SK-N-SH (cell line): Measurements from ENCODE around the gene LRRC37B. TPM values are rescaled to one million over a fixed set of nuclear protein-coding genes. Genes with fewer than 3 reads are reported as not detected.

Source experiments
- CTCF ChIA-PET: fragments of 300-600, 350-600 bp; formaldehyde crosslinking; extraction: SDS; loops from one replicate; lab custom pipeline; 2021; lab: Yijun Ruan, JAX
- POLR2A ChIA-PET: fragments of 350-600 bp; sonication (Branson Sonifier 250); formaldehyde crosslinking; extraction: SDS; loops from one replicate; lab custom pipeline; 2020; ENCODE audit warnings: antibody characterized with exemption, inconsistent platforms; lab: Yijun Ruan, JAX
- DNase-seq: peaks from one replicate; pipeline ENCODE4 v3.0.0; 2012
- H2AFZ ChIP-seq: fragments of 200-600 bp; sonication (generic); 2 replicates; pipeline ENCODE4 v1.8.1; 2016; ENCODE audit warnings: antibody characterized with exemption, mild to moderate bottlenecking, low read depth
- H3F3A ChIP-seq: fragments of 200-600 bp; sonication (generic); replicated peaks from 2 replicates; pipeline ENCODE3; 2016; ENCODE audit warnings: antibody characterized with exemption, mild to moderate bottlenecking; ENCODE audit not compliant: insufficient read depth
- H3K27ac ChIP-seq, 2 experiments: fragments of 200-500 bp in 1 of 2; fragments of 200-600 bp in 1 of 2; sonication (Bioruptor generic) in 1 of 2; sonication (generic), shearing (Covaris generic) in 1 of 2; 2 replicates each; pipeline versions ENCODE4 v1.5.1 to v1.6.1; 2014 to 2016; ENCODE audit warnings: low read depth in 2 of 2, inconsistent platforms in 1 of 2, low read length in 1 of 2, mild to moderate bottlenecking in 1 of 2, mixed read lengths in 1 of 2
- H3K27me3 ChIP-seq: fragments of 200-600 bp; sonication (generic), shearing (Covaris generic); 2 replicates; pipeline ENCODE4 v1.6.1; 2016; ENCODE audit warnings: mixed run types; ENCODE audit not compliant: insufficient read depth
- H3K36me3 ChIP-seq, 2 experiments: fragments of 200-500 bp in 1 of 2; fragments of 200-600 bp in 1 of 2; sonication (Bioruptor generic) in 1 of 2; sonication (generic) in 1 of 2; replicated peaks in 1 of 2; 2 replicates each; pipeline versions ENCODE3 to v1.5.1; 2014 to 2016; ENCODE audit warnings: low read length in 1 of 2, mild to moderate bottlenecking in 1 of 2; ENCODE audit not compliant: insufficient read depth in 2 of 2, control insufficient read depth in 1 of 2
- H3K4me1 ChIP-seq, 2 experiments: fragments of 200-500 bp in 1 of 2; fragments of 200-600 bp in 1 of 2; sonication (Bioruptor generic) in 1 of 2; sonication (generic), shearing (Covaris generic) in 1 of 2; 2 replicates each; pipeline versions ENCODE4 v1.5.1 to v1.6.1; 2014 to 2016; ENCODE audit warnings: low read depth in 1 of 2, low read length in 1 of 2, mixed run types in 1 of 2; ENCODE audit not compliant: insufficient read depth in 2 of 2, control insufficient read depth in 1 of 2
- H3K4me2 ChIP-seq: fragments of 200-600 bp; sonication (generic), shearing (Covaris generic); 2 replicates; pipeline ENCODE4 v1.6.1; 2017; ENCODE audit warnings: mixed run types
- H3K4me3 ChIP-seq, 2 experiments: fragments of 200-500 bp in 1 of 2; fragments of 200-600 bp in 1 of 2; sonication (Bioruptor generic) in 1 of 2; sonication (generic), shearing (Covaris generic) in 1 of 2; 2 replicates each; pipeline versions ENCODE4 v1.5.1 to v1.8.1; 2014 to 2016; ENCODE audit warnings: low read depth in 2 of 2, inconsistent platforms in 1 of 2, low read length in 1 of 2, mild to moderate bottlenecking in 1 of 2, mixed read lengths in 1 of 2, moderate library complexity in 1 of 2
- H3K79me2 ChIP-seq: fragments of 200-600 bp; sonication (generic); 2 replicates; pipeline ENCODE4 v1.8.1; 2017; ENCODE audit warnings: mild to moderate bottlenecking; ENCODE audit not compliant: insufficient read depth
- H3K9ac ChIP-seq: fragments of 200-600 bp; sonication (generic); 2 replicates; pipeline ENCODE4 v1.6.1; 2017; ENCODE audit warnings: mixed run types
- H3K9me2 ChIP-seq: fragments of 200-600 bp; sonication (generic); 2 replicates; pipeline ENCODE4 v1.6.1; 2017; ENCODE audit warnings: mixed run types
- H3K9me3 ChIP-seq: fragments of 200-600 bp; sonication (generic); 2 replicates; pipeline ENCODE4 v1.6.1; 2017; ENCODE audit warnings: mixed run types, mild to moderate bottlenecking, moderate library complexity
- H4K20me1 ChIP-seq: fragments of 200-600 bp; sonication (generic); 2 replicates; pipeline ENCODE4 v1.6.1; 2017; ENCODE audit warnings: mild to moderate bottlenecking, mixed run types; ENCODE audit not compliant: insufficient read depth
- ELF1 ChIP-seq: IDR thresholded peaks from 2 replicates; pipeline ENCODE4 v1.4.0; 2012
- FOSL2 ChIP-seq: IDR thresholded peaks from 2 replicates; pipeline ENCODE4 v1.4.0; 2012; ENCODE audit warnings: low read depth, mild to moderate bottlenecking, moderate library complexity, borderline replicate concordance
- FOXJ3 ChIP-seq: sonication (generic); formaldehyde crosslinking; IDR thresholded peaks from 2 replicates; pipeline ENCODE4 v1.5.1; 2020; ENCODE audit warnings: mild to moderate bottlenecking, missing genetic modification reagents
- GATA2 ChIP-seq: sonication (generic); formaldehyde crosslinking; IDR thresholded peaks from 2 replicates; pipeline ENCODE4 v1.5.0; 2020; ENCODE audit warnings: mild to moderate bottlenecking, missing genetic modification reagents
- MEF2A ChIP-seq: IDR thresholded peaks from 2 replicates; pipeline ENCODE4 v1.4.0; 2012; ENCODE audit warnings: low read depth, borderline replicate concordance
- MXI1 ChIP-seq: IDR thresholded peaks from 2 replicates; pipeline ENCODE4 v1.6.1; 2012; ENCODE audit warnings: mild to moderate bottlenecking, low read depth, low read length, improper control_type of control experiment
- NFIC ChIP-seq: IDR thresholded peaks from 2 replicates; pipeline ENCODE4 v1.4.0; 2012; ENCODE audit warnings: borderline replicate concordance
- RAD21 ChIP-seq: IDR thresholded peaks from 2 replicates; pipeline ENCODE4 v1.6.1; 2012; ENCODE audit warnings: mild to moderate bottlenecking, low read length
- RCOR1 ChIP-seq: fragments of 150-350 bp; IDR thresholded peaks from 2 replicates; pipeline ENCODE4 v1.6.1; 2017; ENCODE audit warnings: antibody characterized with exemption, low read length
- REST ChIP-seq: IDR thresholded peaks from 2 replicates; pipeline ENCODE4 v1.6.1; 2012; ENCODE audit warnings: mild to moderate bottlenecking, low read depth, low read length, moderate library complexity
- SIN3A ChIP-seq: IDR thresholded peaks from 2 replicates; pipeline ENCODE4 v1.6.1; 2012; ENCODE audit warnings: low read depth, mild to moderate bottlenecking, low read length, moderate library complexity, borderline replicate concordance
- SMC3 ChIP-seq: IDR thresholded peaks from 2 replicates; pipeline ENCODE4 v1.6.1; 2012; ENCODE audit warnings: low read depth, low read length, improper control_type of control experiment
- WGBS: methylation state at CpG from one replicate; pipeline ENCODE4 v1.1.6; 2017; ENCODE audit warnings: low lambda C conversion rate; 5-methylcytosine and 5-hydroxymethylcytosine counted together
- polyA plus RNA-seq, 3 experiments: library from polyadenylated mRNA; depleted of rRNA; stranded (reverse); fragments of >200 nt; gene quantifications; 2 replicates each; pipeline ENCODE4 v1.2.3, GENCODE V29; 2012
- TF ChIP-seq, protein P1 (sequence below): IDR thresholded peaks from 2 replicates; pipeline ENCODE4; 2012
- TF ChIP-seq, protein P2 (sequence below): IDR thresholded peaks from 2 replicates; pipeline ENCODE4 v1.4.0; 2012; ENCODE audit warnings: low read depth, borderline replicate concordance
- TF ChIP-seq, protein P3 (sequence below): fragments of 200-600 bp; sonication (generic); IDR thresholded peaks from 2 replicates; pipeline ENCODE4 v1.6.1; 2017; ENCODE audit warnings: antibody characterized with exemption, mild to moderate bottlenecking, moderate library complexity

LRRC37B gene
- polyA plus RNA-seq, 1 of the 3 experiments (the other 2 are of a cell fraction) = 9.3 TPM

DNA sequence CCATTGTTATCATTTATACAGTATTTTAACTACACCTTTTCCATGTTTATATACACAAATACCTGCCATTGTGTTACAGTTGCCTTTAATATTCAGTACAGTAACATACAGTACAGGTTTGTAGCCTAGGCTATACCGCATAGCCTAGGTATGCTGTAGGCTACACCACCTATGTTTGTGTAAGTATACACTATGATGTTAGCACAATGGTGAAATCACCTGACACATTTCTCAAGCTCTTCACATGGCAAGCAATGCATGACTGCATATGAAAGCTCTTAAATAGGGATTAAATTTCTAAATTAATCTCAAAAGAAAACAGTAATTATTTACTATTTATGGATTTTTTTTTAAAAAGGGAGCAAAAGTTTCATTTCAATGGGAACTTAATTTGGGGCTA lies 12.0 kb downstream of the LRRC37B start:
- H3K27me3 ChIP-seq = no peaks in the 10 kb centered on the region
- no peaks in the 10 kb centered on the region for H3K9me2 ChIP-seq
- no peak overlapping the region for H3K9ac ChIP-seq
- no peaks in the 10 kb centered on the region for H3F3A ChIP-seq
- POLR2A ChIA-PET = no interaction called here
- no peaks in the 10 kb centered on the region for H3K9me3 ChIP-seq
- no peak for DNase-seq
- H3K4me1 ChIP-seq = no peaks in the 10 kb centered on the region
- TF ChIP-seq MEF2A (no peak), GATA2 (no peak), RCOR1 (no peak), REST (no peak), MXI1 (no peak), SIN3A (no peak), FOXJ3 (no peak), NFIC (no peak), SMC3 (no peak), FOSL2 (no peak), RAD21 (no peak), ELF1 (no peak)
- TF ChIP-seq, protein P1, sequence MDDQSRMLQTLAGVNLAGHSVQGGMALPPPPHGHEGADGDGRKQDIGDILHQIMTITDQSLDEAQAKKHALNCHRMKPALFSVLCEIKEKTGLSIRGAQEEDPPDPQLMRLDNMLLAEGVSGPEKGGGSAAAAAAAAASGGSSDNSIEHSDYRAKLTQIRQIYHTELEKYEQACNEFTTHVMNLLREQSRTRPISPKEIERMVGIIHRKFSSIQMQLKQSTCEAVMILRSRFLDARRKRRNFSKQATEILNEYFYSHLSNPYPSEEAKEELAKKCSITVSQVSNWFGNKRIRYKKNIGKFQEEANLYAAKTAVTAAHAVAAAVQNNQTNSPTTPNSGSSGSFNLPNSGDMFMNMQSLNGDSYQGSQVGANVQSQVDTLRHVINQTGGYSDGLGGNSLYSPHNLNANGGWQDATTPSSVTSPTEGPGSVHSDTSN = no peak
- TF ChIP-seq, protein P2, sequence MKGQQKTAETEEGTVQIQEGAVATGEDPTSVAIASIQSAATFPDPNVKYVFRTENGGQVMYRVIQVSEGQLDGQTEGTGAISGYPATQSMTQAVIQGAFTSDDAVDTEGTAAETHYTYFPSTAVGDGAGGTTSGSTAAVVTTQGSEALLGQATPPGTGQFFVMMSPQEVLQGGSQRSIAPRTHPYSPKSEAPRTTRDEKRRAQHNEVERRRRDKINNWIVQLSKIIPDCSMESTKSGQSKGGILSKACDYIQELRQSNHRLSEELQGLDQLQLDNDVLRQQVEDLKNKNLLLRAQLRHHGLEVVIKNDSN = no peak
- TF ChIP-seq, protein P3, sequence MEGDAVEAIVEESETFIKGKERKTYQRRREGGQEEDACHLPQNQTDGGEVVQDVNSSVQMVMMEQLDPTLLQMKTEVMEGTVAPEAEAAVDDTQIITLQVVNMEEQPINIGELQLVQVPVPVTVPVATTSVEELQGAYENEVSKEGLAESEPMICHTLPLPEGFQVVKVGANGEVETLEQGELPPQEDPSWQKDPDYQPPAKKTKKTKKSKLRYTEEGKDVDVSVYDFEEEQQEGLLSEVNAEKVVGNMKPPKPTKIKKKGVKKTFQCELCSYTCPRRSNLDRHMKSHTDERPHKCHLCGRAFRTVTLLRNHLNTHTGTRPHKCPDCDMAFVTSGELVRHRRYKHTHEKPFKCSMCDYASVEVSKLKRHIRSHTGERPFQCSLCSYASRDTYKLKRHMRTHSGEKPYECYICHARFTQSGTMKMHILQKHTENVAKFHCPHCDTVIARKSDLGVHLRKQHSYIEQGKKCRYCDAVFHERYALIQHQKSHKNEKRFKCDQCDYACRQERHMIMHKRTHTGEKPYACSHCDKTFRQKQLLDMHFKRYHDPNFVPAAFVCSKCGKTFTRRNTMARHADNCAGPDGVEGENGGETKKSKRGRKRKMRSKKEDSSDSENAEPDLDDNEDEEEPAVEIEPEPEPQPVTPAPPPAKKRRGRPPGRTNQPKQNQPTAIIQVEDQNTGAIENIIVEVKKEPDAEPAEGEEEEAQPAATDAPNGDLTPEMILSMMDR = no peak
- 100% methylated on average over 1 of the region's 1 CpG for WGBS
- H3K4me3 ChIP-seq = no peak overlapping the region
- peaks cover 55% of the 10 kb centered on the region for H3K79me2 ChIP-seq
- no peaks in the 10 kb centered on the region for H4K20me1 ChIP-seq
- no peak overlapping the region for H3K4me2 ChIP-seq
- CTCF ChIA-PET = interaction anchor here (1.0 to 1.4 kb wide), 2 partner anchors 12 to 119 kb away, joined by 3 to 4 read pairs; partner anchors contain the start of gene LRRC37B
- no peak overlapping the region for H2AFZ ChIP-seq
- peaks cover 2 to 7% of the 10 kb centered on the region in 2 experiments for H3K36me3 ChIP-seq
- no peak overlapping the region for H3K27ac ChIP-seq
